Measurements from ENCODE around the gene BICD1. TPM values are rescaled to one million over a fixed set of nuclear protein-coding genes. Genes with fewer than 3 reads are reported as not detected.

BICD1 gene
- polyA plus RNA-seq, 1 of the 3 experiments (the other 2 are of a cell fraction) = 12.1 TPM

DNA sequence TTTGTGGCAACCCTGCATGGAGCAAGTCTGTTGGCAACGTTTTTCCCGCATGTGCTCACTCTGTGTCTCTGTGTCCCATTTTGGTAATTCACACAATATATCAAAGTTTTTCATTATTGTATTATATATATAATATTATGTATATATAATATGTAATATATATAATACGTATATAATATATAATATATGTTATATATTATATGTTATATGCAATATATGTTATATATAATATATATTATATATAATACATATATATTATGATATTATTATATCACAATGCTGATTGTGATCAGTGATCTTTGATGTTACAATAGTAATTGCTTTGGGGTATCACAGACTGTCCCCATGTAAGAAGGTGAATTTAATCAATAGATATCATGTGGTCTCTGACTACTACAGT, 84.8 kb downstream of the BICD1 start:
- no peak overlapping the region for H3K4me2 ChIP-seq
- H3K27me3 ChIP-seq (ENCODE audit: insufficient read depth) = no peaks in the 10 kb centered on the region
- 94% methylated on average over 3 of the region's 3 CpGs for WGBS (ENCODE audit: low lambda C conversion rate)
- no peak for DNase-seq
- H3K27ac ChIP-seq (ENCODE audit: low read depth in 2 of 2, low read length in 1 of 2) = no peak overlapping the region
- H3K36me3 ChIP-seq (replicated peaks in 1 of 2; ENCODE audit: control insufficient read depth in 1 of 2, insufficient read depth in 2 of 2, low read length in 1 of 2) = peaks cover 2 to 12% of the 10 kb centered on the region in 2 experiments
- H3K9me3 ChIP-seq = no peaks in the 10 kb centered on the region; the same call in 1 of the 2 replicates
- peaks cover 9% of the 10 kb centered on the region; the same call in 1 of the 2 replicates for H3K79me2 ChIP-seq (ENCODE audit: insufficient read depth)
- H3F3A ChIP-seq (replicated peaks; ENCODE audit: insufficient read depth) = peaks cover 13% of the 10 kb centered on the region
- H3K9me2 ChIP-seq = no peaks in the 10 kb centered on the region
- CTCF ChIA-PET = no interaction called here
- H3K4me3 ChIP-seq (ENCODE audit: low read depth in 2 of 2, low read length in 1 of 2) = no peak overlapping the region
- H3K9ac ChIP-seq = no peak overlapping the region
- H2AFZ ChIP-seq (ENCODE audit: low read depth) = no peak overlapping the region
- no peaks in the 10 kb centered on the region for H4K20me1 ChIP-seq (ENCODE audit: insufficient read depth)
- POLR2A ChIA-PET = no interaction called here
- no peaks in the 10 kb centered on the region for H3K4me1 ChIP-seq (ENCODE audit: control insufficient read depth in 1 of 2, insufficient read depth in 2 of 2, low read depth in 1 of 2, low read length in 1 of 2)
- TF ChIP-seq TCF12 (IDR thresholded peaks at IDR 0.05) (no peak), EP300 (IDR thresholded peaks at IDR 0.05; ENCODE audit: borderline replicate concordance in 1 of 2, low read depth in 1 of 2, low read length in 1 of 2) (no peak)

DNA sequence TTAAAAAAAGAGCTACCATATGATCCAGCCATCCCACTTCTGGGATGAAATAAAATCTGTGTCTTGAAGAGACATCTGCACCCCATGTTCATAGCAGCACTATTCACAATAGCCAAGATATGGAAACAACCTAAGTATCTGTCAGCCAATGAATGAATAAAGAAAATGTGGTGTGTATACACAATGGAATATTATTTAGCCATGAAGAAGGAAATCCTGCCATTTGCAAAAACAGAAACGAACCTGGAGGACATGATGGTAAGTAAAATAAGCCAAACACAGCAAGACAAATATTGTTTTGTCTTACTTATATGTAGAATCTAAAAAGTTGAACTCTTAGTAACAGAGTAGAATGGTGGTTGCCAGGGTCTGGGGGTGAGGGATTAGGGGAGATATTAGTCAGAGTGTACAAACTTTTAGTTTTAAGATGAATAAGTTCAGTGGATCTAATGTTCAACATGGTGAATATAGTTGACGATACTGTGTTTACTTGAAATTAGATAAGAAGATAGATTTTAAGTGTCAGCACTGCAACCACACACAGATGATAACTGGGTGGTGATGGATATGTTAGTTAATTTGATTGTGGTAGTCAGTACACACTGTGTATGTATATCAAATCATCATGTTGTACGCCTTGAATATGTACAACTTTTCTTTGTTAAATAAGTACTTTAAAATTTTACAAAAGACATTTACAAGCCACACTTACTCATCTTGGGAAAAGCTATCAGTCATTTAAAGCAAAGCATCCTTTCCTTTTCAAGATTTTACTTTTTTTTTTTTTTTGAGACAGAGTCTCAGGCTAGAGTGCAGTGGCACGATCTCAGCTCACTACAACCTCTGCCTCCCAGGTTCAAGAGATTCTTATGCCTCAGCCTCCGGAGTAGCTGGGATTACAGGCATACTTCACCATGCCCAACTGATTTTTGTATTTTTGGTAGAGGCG, 89.9 kb downstream of the BICD1 start:
- Histone ChIP-seq H3K4me3 (ENCODE audit: low read depth in 2 of 2, low read length in 1 of 2) (no peak overlapping the region), H4K20me1 (ENCODE audit: insufficient read depth) (no peaks in the 10 kb centered on the region), H2AFZ (ENCODE audit: low read depth) (no peak overlapping the region), H3F3A (replicated peaks; ENCODE audit: insufficient read depth) (peaks cover 25% of the 10 kb centered on the region), H3K4me1 (ENCODE audit: control insufficient read depth in 1 of 2, insufficient read depth in 2 of 2, low read depth in 1 of 2, low read length in 1 of 2) (peaks cover 0 to 9% of the 10 kb centered on the region in 2 experiments), H3K9me2 (no peaks in the 10 kb centered on the region), H3K27ac (ENCODE audit: low read depth in 2 of 2, low read length in 1 of 2) (peak overlapping the region in 1 of 2 experiments; percentile 67; a peak in 2 of 4 replicates), H3K9me3 (no peaks in the 10 kb centered on the region; the same call in 1 of the 2 replicates), H3K36me3 (replicated peaks in 1 of 2; ENCODE audit: control insufficient read depth in 1 of 2, insufficient read depth in 2 of 2, low read length in 1 of 2) (peaks cover 0 to 12% of the 10 kb centered on the region in 2 experiments), H3K27me3 (ENCODE audit: insufficient read depth) (no peaks in the 10 kb centered on the region), H3K9ac (no peak overlapping the region), H3K4me2 (peak overlapping the region; percentile 24; the same call in 1 of the 2 replicates), H3K79me2 (ENCODE audit: insufficient read depth) (peaks cover 8% of the 10 kb centered on the region; the same call in 1 of the 2 replicates)
- WGBS (ENCODE audit: low lambda C conversion rate) = 95% methylated on average over 6 of the region's 6 CpGs
- no peak for TF ChIP-seq RXRA (IDR thresholded peaks at IDR 0.05; ENCODE audit: borderline replicate concordance, low read depth)
- no peak for TF ChIP-seq ELF1 (IDR thresholded peaks at IDR 0.05)
- CTCF ChIA-PET = interaction anchor here (1.2 kb wide), 1 partner anchor 13 kb away, joined by 5 read pairs; no protein-coding TSS in a partner anchor
- DNase-seq = no peak
- POLR2A ChIA-PET = no interaction called here

DNA sequence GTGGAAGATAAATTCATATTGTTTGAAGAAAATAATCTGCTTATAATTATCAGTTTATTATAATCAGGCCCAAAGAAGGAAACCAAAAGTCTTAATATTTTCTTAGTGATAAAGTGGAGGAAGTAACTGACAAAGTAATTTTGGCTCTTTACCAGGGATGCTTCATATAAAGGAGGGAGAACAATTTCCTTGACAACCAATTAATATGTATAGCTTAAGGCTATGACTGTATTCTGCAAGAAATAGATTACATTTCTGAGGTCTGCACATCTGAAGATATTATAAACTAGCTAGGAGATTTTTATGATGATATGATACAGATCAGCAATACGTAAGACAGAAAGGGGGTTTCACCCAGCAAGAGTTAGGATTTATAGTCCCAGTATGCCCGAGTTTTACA, 90.8 kb downstream of the BICD1 start:
- ChIA-PET CTCF (interaction anchor here (0.9 to 1.2 kb wide), 3 partner anchors 12 to 82 kb away, joined by 3 to 5 read pairs (median 5); no protein-coding TSS in a partner anchor), POLR2A (no interaction called here)
- H2AFZ ChIP-seq (ENCODE audit: low read depth) = no peak overlapping the region
- no peak overlapping the region for H3K9ac ChIP-seq
- no peaks in the 10 kb centered on the region for H4K20me1 ChIP-seq (ENCODE audit: insufficient read depth)
- no peaks in the 10 kb centered on the region for H3K9me2 ChIP-seq
- H3K79me2 ChIP-seq (ENCODE audit: insufficient read depth) = peaks cover 8% of the 10 kb centered on the region; the same call in 1 of the 2 replicates
- no peak overlapping the region for H3K4me3 ChIP-seq (ENCODE audit: low read depth in 2 of 2, low read length in 1 of 2)
- peak overlapping the region; percentile 24; the same call in 1 of the 2 replicates for H3K4me2 ChIP-seq
- no peaks in the 10 kb centered on the region; the same call in 1 of the 2 replicates for H3K9me3 ChIP-seq
- 62% methylated on average over 2 of the region's 2 CpGs for WGBS (ENCODE audit: low lambda C conversion rate)
- H3K27me3 ChIP-seq (ENCODE audit: insufficient read depth) = no peaks in the 10 kb centered on the region
- DNase-seq = no peak
- H3K27ac ChIP-seq (ENCODE audit: low read depth in 2 of 2, low read length in 1 of 2) = peak overlapping the region in 1 of 2 experiments; percentile 67; a peak in 2 of 4 replicates
- H3K36me3 ChIP-seq (replicated peaks in 1 of 2; ENCODE audit: control insufficient read depth in 1 of 2, insufficient read depth in 2 of 2, low read length in 1 of 2) = peaks cover 0 to 12% of the 10 kb centered on the region in 2 experiments
- H3F3A ChIP-seq (replicated peaks; ENCODE audit: insufficient read depth) = peaks cover 25% of the 10 kb centered on the region
- no peak for TF ChIP-seq CHD2 (IDR thresholded peaks at IDR 0.05; ENCODE audit: low read length, partially characterized antibody)
- no peak for TF ChIP-seq MEF2A (IDR thresholded peaks at IDR 0.05; ENCODE audit: borderline replicate concordance, low read depth)
- no peak for TF ChIP-seq EP300 (IDR thresholded peaks at IDR 0.05; ENCODE audit: borderline replicate concordance in 1 of 2, low read depth in 1 of 2, low read length in 1 of 2)
- no peak for TF ChIP-seq RCOR1 (IDR thresholded peaks at IDR 0.05; ENCODE audit: low read length)
- TF ChIP-seq, protein P1, sequence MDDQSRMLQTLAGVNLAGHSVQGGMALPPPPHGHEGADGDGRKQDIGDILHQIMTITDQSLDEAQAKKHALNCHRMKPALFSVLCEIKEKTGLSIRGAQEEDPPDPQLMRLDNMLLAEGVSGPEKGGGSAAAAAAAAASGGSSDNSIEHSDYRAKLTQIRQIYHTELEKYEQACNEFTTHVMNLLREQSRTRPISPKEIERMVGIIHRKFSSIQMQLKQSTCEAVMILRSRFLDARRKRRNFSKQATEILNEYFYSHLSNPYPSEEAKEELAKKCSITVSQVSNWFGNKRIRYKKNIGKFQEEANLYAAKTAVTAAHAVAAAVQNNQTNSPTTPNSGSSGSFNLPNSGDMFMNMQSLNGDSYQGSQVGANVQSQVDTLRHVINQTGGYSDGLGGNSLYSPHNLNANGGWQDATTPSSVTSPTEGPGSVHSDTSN (IDR thresholded peaks at IDR 0.05) = peak; percentile 13; the same call in 1 of the 2 replicates
- TF ChIP-seq NRF1 (IDR thresholded peaks at IDR 0.05; ENCODE audit: low read depth, low read length) = no peak
- TF ChIP-seq TCF12 (IDR thresholded peaks at IDR 0.05) = 0 out of 2 replicates have a peak, but pooled peaks have one; percentile 11
- no peak for TF ChIP-seq EZH2phosphoT487 (IDR thresholded peaks at IDR 0.05; ENCODE audit: borderline replicate concordance, low read depth)
- no peak for TF ChIP-seq GABPA (IDR thresholded peaks at IDR 0.05; ENCODE audit: low read depth)
- no peak for TF ChIP-seq FOXM1 (IDR thresholded peaks at IDR 0.05; ENCODE audit: low read depth)
- TF ChIP-seq YY1 (IDR thresholded peaks at IDR 0.05; ENCODE audit: low read depth) = no peak
- TF ChIP-seq SIN3A (IDR thresholded peaks at IDR 0.05; ENCODE audit: borderline replicate concordance, low read depth, low read length) = no peak
- peaks cover 2 to 9% of the 10 kb centered on the region in 2 experiments for H3K4me1 ChIP-seq (ENCODE audit: control insufficient read depth in 1 of 2, insufficient read depth in 2 of 2, low read depth in 1 of 2, low read length in 1 of 2)
